Measurements from ENCODE around the gene SPRR5.

The SPRR5 gene

DNA sequence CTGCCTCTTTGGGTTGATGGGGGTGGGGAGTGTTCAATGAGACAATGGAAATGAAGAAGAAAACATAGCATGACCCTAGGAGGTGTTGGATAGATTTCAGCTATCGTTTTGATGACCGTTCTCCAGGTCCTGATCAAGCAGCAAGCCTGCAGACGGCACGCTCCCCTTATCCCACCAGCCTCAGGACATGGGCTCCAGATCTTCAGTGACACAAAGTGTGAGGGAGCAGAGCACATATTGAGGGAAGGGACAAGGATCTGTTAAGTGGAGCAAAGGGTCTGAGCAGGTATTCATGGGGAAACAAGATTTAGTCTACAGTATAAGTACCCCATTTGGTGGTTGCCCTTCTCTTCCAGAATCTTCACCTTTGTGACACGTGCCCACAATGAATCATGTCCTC is 4.7 kb downstream of the SPRR5 start:
- no peak for DNase-seq

DNA sequence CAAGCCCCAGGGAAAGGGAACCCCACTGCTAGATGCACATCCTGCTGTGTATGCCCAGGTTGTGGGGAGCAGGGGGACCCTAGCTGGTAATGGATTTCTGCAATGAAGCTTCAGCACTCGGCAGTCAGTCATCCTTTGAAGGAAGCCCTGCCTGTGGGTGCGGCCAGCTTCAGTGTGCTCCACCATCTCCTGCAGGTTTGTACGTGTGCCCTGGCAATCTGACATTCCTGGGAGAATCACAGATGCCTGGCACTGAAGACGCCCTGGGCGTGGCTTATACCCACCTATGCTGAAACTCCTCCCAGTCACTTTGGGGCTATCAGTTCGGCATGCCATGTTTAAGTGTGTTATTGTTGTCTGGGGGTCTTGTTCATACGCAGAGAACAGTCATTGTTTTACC is 6.8 kb downstream of the SPRR5 start:
- DNase-seq = no peak

DNA sequence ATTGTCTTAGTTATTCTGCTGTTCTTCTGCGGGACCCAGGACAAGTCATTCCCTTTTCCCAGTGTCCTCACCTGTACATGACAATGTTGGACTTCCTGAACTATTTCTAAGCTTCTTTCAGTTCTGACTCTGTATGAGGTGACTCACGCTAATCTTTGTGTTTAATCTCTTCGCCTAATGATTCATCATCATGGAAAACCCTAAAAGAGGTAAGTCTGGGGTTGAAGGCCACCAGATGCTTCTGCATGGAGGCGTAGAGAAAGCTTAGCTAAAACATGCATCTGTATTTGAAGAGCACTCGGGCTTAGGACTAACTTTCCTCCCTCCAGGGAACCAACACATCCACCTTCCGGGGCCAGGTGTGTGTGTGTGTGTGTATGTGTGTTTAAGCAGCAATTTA is 7.4 kb downstream of the SPRR5 start:
- DNase-seq = no peak

DNA sequence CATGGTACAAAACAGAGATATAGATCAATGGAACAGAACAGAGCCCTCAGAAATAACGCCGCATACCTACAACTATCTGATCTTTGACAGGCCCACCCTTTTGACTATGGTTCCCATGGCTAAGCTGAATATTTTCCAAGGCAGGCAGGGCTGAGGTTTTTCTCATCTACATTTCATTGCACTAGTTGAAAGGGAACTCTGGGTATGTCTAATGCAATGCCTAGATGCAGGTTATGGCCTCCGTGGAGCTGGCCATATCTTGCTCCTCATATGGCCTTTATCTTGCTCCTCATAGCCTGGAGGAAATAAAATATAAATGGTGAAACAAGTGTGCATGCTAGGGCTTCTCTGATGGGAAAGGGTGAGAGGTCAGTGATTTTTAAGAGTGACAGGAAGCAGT is 10.6 kb downstream of the SPRR5 start:
- no peak for DNase-seq

DNA sequence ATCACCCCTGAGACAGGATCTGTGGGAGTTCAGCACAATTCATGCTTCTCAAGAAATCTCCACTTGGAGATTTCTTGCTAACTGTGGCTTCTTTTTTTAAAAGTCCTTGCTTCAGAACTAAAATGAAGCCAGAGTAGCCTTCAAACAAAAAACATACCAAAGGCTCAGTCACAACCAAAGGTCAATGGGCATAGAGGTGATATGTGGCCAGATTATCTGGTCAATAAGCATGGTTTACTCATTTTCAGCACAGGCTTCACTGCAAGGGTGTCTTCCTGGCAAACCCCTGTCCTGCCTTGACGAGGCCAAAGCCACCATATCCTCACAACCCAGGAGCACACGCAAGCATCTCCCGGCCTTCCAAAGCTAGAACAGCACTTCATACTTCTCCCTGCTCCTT is 12.3 kb downstream of the SPRR5 start:
- DNase-seq = no peak

DNA sequence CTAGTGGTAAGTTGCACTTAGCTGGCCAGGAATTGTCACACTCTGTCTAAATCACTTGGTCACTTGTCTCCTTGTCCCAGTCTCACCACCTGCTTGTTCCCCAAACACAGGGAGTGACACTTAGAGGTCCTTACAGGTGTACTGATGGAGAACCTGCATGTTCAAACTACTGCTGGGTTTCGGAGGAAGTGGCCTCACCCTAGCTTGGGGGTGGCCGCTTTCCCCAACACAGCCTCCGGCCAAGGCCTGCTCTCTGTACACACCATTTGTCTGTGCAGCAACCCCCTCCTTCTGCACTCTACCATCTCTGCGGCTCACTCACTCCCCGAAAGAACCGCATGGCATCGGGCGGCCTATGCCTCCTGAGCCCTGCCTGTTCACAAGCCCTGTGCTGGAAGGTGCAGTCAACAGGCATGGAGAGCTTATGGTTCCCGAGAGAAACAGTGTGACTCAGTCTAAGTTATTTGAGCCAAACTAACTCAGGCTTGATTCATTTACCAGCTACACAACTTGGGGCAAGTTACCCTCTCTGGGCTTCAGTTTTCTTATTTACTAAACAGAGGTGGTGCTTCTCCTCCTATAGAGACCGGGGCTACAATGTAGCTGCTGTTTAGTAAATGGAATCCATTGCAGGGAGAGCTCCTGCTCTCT is 12.9 kb downstream of the SPRR5 start:
- DNase-seq = no peak

DNA sequence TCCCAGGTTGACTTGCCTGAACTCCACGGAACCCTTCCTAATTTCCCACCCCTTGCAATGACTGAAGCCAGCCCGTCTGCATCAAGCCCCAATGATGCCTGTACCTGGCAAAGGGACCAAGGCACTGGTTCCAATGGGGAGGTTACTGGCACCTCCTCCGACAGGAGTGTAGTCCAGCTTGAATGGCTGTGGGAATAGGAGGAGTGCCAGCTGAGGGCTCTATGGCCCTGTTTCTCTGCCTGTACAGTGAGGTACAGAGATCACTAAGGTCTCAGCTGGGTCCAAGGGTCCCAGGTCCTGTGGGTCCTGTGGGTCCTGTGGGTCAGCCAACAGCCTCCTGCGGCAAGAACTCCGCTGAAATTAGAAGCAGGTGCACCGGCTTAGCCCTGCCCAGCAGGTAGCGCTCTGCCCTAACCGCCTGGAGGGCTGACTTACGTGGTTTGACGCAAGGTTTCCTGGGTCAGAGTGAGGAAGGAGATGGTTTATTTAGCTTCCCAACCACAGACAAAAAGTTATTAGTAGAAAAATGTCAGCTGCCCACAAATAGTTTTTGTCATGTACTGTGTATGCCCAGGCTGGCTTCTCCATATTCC is 13.5 kb downstream of the SPRR5 start:
- no peak for DNase-seq

DNA sequence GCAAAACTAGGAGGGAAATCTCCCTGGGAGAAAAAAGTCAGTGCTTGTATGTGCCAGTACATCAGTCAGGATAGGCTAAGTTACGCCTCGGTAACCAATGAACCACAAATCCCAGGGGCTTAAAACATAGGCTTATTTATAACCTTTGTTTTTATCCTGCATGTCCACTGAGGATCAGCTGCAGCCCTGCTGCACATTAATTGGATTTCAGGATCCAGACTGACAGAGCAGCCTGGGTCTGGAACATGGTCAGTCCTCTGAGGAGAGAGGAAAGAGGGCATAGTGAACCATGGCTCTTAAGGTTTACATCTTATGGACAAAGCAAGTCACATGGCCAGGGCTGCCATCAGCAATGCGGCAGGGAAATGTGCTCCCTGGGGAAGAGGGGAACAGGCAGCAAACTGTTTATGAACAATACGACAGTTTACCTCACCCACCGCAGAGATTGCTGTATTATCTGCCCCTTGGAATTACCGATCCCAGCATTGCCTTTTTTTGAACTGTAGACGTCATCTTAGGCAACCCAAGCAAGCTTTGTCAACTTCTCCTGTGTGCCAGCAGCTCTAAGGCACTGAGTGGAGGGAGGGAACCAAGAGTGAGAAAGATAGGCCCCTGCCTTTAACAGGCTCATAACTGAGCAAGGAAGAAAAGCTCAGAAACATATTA is 14.4 kb downstream of the SPRR5 start:
- no peak for DNase-seq

DNA sequence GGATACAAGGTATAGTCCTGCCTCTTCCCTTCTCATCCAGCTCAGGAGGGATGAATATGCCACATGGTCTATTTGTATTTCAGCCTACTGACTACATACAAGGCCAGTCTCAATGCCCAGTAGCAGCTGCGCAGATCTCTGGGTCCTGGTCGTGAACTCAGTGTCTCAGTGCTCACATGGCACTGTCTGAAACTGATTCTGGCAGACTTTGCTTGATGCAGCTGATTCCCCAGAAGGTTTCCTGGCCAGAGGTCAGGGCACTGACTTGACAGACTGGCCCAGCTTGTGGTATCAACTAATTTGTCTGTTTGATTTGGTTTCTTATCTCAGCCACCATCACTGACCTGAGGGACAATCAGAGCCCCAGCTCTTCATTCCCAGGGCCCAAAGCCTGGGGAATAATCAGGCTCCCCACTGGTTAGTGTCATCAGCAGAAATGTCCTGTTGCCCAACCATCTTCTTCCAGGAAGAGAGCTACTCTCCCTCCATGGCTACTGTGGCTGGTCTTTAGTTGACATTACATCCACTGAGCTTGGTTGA is 15.9 kb downstream of the SPRR5 start:
- DNase-seq = no peak

DNA sequence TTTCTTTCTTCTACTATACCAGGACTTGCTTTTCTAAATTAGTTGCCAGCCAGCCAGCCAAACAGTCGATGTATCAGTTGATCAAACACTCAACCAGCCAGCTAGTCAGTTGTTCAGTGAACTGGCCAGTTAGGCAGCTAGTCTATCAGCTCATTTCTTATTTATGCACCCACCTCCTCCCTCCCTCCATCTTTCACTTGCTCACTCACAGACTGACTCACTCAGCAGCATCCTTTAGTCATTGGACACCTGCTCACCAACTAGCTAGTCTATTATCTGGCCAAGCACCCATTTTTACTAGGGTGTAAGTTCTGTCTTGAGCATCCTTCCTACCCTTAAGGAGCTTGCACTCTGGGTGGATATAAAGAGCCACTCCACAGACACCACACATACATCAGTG is 17.5 kb downstream of the SPRR5 start:
- DNase-seq = no peak

DNA sequence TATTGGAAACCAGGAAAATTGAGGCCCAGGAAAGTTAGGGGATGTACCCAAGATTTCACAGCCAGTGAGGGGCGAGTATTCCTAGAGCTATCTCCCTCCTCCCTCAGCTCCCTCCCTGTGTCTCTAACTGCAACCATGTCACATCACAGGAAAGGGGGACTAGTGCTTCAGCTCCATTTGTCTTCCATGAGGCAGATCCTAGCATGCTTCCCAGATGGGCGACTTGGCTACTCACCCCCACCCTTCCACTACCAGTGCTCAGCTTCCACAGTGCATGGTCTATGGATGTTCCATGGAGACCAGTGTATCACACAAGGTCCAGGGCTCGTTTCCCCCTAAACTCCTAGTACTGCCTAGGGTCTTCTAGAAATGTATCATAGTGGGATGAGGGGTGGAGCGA is 18.8 kb downstream of the SPRR5 start:
- DNase-seq = no peak

DNA sequence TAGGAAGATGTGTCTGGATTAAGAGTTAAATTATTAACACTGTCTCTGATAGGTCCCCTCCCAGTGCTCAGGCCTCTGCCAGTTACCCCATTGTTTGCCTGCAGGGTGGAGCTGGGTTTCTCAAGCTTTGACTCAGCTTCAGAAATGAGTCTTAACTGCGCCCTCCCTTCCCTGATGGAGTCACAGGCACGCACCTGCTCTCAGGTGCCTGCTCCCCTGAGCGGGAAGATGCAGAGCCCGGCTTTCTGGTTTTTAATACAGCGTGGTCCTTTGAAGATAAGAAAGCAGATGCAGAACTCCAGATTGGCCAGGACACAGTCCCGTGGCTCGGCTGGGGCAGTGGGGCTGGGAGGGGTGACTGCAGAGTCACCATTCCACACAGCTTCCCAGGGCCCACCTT is 20.2 kb downstream of the SPRR5 start:
- DNase-seq = no peak

DNA sequence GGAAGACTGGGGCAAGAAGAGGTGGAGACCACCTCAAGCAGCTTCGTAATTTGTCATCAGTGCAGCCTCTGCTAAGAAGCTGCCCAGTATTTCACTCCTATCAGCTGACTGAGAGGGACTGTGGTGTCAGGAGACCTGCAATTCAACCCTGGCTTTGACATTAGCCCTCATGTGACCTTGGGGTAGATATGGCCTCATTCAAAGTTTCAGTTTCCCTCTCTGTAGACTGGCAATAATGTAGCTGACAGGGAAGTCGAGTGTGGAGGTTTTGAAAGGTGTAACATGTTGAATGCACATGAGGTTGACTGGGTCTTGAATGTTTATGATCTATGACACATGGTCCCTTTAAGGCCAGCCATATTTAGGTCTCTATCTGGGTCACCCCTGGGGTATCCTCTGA is 21.2 kb downstream of the SPRR5 start:
- DNase-seq = no peak

DNA sequence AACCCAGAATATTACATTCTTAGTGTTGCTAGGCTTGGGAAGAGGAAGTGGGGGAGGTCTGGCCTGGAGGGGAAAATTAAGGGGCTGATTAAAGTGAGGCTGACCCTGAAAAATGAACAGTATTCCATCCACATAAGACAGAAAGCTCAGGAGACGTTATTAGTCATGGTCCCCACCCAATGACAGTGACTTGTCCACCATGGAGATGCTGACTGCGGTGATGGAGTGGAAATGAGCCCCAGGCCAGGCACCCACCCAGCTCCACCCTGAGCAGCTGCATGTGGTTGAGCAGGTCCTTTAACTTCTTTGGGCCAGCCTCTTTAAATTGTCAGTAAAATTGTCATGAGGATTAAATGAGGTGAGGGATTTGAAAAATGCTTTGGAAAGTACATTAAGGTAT is 22.0 kb downstream of the SPRR5 start:
- no peak for DNase-seq

DNA sequence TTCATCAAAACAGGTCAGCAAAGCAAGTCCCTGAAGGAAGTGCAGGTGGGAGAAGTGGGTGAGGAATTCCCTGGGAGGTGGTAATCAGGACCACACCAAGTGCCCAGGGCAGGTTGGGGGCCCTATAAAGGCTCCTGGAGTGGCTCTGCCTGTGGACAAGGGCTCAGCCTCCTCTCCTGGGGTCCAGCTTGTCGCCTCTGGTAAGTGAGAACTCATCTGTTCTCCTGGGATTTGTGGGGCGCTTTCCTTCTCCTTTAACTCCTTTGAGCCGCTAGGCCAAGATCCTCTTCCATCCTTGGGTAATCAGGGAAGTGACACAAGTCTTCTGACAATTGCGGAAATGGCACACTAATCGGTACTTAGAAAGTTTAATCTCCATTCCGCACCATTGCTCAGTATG is 23.5 kb downstream of the SPRR5 start, which contains the start of gene SPRR4:
SPRR4 (plus strand) TSS at position 154 of the 400 bp plus-strand sequence. CDS start 1,243 bp downstream, outside the sequence.
- no peak for DNase-seq

DNA sequence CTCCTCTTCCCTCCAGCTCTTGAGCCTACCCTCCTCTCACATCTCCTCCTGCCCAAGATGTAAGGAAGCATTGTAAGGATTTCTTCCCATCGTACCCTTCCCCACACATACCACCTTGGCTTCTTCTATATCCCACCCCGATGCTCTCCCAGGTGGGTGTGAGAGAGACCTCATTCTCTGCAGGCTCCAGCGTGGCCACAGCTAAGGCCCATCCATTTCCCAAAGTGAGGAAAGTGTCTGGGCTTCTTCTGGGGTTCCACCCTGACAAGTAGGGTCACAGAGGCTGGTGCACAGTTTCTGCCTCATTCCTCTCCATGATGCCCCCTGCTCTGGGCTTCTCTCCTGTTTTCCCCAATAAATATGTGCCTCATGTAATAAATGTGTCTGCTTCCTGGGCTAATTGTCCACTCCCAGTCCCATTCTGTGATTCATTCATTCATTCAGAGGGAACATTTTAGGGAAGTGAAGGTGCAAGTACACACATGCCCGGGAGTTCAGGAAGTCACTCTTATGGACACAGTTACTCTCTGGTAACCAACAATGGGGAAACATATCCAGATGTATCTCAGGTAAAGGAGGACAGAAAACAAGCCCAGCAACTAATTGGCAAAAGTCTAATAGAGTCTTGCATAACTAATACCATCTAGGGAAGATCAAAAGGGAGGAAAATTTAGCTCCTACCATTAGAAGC is 25.3 kb downstream of the SPRR5 start:
- no peak for DNase-seq

DNA sequence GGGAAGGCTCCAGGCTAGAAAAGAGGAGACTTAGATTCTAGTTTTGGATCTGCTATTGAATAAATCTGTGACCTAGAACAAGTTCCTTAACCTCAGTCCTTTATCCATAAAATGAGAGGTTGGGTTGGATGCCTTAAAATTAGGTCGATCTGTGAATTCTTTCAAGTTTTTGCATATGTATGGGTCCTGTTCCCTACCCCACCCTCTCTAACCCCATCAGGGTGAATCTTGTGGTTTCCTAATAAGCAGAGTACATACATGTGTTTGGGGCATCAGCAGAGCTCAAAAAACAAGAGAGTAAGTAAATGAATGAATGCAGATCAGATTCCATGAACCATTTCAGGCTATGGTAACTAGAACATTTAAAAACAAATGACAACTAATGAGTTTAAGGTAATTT is 29.7 kb downstream of the SPRR5 start:
- DNase-seq = no peak

DNA sequence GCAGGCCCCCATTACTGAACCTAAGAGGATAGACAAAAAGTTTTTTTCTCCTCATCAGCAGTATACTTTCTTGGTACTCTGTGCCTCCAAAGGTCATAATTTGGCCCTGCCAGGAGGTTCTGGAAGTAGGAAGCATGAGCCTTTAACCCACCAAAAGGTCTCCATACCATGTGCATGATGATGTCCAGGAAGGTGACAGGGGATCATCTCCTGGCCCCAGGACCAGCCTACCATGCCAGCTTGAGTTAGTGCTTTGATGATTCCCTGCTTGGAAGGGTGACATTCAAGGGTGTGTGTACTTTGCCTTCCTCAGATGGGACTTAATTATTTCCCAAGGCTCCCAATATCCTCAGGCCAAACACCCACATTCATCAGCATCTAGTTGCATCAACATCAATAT is 30.6 kb downstream of the SPRR5 start:
- DNase-seq = no peak

DNA sequence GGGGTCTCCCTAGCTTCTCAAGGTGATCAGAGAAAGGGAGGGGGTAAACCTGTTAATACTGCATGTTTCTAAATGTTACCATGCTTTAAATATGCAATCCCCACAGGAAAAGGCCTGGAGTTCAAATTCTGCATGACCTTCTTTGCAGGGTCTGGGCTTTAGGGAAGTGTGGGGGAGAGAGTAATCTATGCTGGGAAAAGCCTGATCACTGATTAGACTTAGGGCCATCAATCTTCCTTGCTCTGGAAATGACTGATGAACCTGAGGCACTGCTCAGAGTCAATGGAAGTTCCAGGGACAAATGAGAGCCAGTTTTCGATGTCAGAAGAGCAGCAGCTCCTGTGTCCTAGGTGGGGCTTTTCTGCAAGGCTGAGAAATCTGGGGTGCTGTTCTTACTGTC is 33.7 kb downstream of the SPRR5 start:
- DNase-seq = no peak

DNA sequence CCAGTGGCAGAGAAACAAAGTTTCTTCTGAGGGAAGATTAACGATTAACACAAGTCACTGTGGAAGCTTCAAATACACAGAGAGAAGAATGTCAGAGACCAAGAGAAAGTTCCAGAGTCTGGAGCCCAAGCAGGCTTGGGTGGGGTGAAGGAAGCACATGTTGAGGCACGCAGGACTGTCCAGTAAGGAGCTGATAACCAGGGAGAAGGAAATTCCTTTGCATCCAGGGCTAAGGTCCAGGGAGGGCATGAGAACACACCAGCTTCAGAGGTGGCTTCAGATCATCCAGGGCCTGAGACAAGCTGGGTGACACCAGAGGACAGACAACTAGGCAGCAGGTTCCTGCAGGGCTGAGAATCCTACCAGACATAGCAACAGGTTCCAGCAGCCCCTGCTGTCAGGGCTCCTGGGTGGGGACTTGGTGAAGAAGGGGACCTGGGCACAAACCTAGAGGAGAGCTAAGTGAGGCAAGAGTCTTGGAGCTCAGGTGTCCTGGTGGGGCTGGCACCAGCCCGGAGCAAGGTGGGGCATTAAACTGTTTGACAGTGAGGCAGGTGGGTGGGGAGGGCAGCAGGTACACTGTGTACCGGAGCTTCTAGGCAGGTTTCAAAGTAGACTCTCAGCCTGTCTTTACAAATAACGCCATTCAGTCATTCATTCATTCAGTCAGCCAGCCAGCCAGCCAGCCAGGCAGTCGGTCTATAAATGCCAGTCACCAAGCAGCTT is 34.3 kb downstream of the SPRR5 start:
- DNase-seq = no peak

DNA sequence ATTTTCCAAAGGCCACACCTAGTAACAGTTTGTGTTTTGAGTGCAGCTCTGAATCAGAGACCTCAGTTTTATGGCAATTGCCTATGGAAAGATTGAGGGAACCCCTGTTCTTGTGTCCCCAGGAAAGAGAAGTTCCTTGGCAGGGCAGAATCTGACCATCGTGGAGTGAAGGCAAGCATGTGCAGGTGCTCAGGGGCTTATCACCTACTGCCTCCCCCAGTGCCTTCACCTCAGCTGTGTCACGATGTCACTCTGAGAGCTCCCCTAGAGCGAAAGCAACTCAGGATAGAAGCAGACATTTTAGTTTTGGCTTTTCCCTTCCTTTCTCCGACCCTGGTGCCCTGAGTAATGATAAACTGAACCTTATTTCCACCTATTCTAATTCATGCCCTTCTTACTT is 35.1 kb downstream of the SPRR5 start:
- no peak for DNase-seq

DNA sequence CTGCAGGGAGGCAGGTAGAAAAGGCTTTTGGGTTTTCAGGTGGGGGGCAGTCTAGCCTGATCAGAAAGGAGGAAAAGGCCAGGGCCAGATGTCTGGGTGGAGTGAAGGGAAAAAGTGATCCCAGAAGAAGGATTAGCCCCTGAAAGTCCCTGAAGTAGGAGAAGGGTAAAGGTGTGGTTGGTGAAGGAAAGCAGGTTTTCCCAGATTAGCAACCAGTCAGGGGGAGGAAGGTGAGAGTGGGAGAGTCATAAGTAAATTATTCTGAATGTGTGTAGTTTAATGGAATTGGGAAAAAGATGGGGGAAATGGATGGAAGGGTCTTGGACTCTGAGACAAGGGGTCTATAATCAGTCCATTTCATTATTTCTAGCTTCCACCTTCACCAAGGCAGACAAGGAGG is 36.2 kb downstream of the SPRR5 start:
- no peak for DNase-seq

DNA sequence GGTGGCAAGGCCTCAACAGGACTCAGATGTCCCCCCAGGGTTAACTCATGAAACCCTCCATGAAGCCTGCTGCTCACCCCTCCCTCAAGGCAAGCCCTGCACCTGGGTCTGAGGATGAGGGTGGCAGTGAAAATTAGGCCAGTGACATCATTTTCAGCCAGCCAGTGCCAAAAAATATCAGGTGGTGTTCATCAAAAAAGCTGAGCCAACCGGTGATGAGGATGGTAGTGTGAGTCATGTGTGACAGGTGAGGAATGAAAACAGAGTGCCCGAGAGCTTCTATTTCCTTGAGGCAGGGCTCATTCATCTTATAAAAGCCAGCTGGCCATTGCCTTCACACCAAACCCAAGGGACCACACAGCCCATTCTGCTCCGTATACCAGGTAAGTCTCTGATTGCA is 36.7 kb downstream of the SPRR5 start, which contains the start of gene SPRR1A:
SPRR1A (plus strand) TSS at position 339 of the 400 bp plus-strand sequence. CDS start 1,150 bp downstream, outside the sequence.
- DNase-seq = no peak
